ENCODE data around the gene KRTAP1-5.

- TF ChIP-seq FOXK2 (IDR thresholded peaks at IDR 0.05) (no peak), ARNT (IDR thresholded peaks at IDR 0.05) (no peak), BHLHE40 (IDR thresholded peaks at IDR 0.05; ENCODE audit: borderline replicate concordance) (no peak), SP1 (IDR thresholded peaks at IDR 0.05) (no peak), LEF1 (IDR thresholded peaks at IDR 0.05; ENCODE audit: borderline replicate concordance) (no peak)
Measured at GRCh38 chr17:41064301-41064700, 37.3 kb upstream of the KRTAP1-5 start.

All from HEK293T (cell line).